NB4 (cell line): ENCODE measurements around the gene STARD13.

ENCODE experiments used
- DNase-seq: peaks from one replicate; pipeline ENCODE4 v3.0.0; 2010; ENCODE audit warnings: low read depth
- H3K4me3 ChIP-seq: one replicate; pipeline ENCODE4 v1.5.1; 2011; ENCODE audit warnings: mild to moderate bottlenecking, low read depth, low read length, moderate library complexity
- CTCF ChIP-seq: IDR thresholded peaks from one replicate; pipeline ENCODE4 v1.5.1; 2012; ENCODE audit warnings: low read depth, low read length
- MAX ChIP-seq: IDR thresholded peaks from 2 replicates; pipeline ENCODE4 v1.6.1; 2011; ENCODE audit warnings: low read depth, low read length
- MYC ChIP-seq: IDR thresholded peaks from 2 replicates; pipeline ENCODE4 v1.6.1; 2011; ENCODE audit warnings: low read depth, low read length
- POLR2A ChIP-seq: IDR thresholded peaks from 2 replicates; pipeline ENCODE4 v1.6.1; 2011; ENCODE audit warnings: mild to moderate bottlenecking; ENCODE audit not compliant: insufficient read length; ENCODE audit errors: extremely low read depth

STARD13 gene

GRCh38 chr13:33303855-33304597 lies 18.5 kb upstream of the STARD13 start:
- no peak for DNase-seq
- no peak overlapping the region for H3K4me3 ChIP-seq
- TF ChIP-seq MAX: no peak
- TF ChIP-seq POLR2A: no peak
- no peak for TF ChIP-seq MYC
- TF ChIP-seq CTCF: no peak

DNA sequence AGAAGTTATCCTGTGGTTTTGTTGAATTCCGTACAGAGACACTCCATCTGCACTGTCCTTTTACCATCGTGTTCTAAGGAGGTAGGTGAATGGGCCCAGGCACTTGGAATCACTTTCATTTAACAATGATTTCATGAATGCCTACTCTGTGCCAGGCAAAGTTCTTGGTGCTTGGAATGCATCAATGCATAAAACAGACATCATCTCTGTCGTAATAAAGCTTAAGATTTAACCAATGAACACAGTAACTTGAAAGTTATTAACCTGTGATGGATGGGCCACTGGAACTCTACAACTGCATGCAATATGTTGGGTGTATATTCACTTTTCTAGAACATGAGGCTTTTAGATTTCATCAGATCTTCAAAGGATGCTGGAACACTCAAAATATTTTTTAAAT lies 14.1 kb upstream of the STARD13 start:
- TF ChIP-seq CTCF: no peak
- no peak for TF ChIP-seq MAX
- no peak for TF ChIP-seq MYC
- no peak for TF ChIP-seq POLR2A
- H3K4me3 ChIP-seq: no peak overlapping the region
- DNase-seq: no peak

DNA sequence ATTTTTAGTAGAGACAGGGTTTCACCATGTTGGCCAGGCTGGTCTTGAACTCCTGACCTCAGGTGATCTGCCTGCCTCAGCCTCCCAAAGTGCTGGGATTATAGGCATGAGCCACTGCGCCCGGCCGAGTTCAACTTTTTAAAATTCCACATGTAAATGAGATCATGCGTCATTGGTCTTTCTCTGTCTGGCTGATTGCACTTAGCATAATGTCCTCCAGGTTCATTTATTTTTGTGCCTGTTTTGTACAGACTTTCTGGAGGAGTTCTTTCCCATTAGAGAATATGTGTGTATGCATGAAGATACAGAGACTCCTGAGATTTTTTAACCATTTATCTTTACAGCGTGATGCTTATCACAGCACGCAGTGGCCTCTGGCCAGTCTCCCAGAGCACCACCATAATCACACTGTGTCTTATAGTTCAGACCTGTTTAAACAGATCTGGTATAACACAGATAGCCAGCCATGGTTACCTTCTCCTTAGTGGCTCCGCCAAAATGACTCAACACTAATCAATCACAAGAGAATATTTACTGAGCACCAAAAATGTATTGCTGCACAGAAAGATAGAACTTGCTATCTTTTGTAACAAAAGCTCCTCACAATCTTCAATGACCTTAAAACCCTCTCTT lies 11.4 kb upstream of the STARD13 start:
- no peak for TF ChIP-seq MYC
- H3K4me3 ChIP-seq: no peak overlapping the region
- DNase-seq: no peak

DNA sequence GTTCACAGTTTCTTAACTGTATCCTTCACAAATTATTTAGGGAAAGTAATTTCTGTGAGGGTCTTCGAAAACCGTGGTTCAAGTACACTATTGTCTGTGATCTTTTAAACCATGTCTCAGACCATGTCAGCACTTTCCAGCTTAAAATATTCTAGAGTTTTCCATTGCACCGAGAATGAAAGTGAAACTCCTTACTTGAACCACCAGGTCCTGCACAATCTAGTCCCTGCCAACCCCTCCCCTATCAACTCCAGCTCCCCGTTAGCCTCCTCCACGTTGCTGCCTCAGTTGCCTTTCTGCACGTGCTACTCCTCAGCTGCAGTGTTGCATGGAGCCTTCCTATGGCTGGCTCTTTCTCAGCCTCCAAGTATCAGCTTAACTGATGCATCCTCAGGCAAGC lies 7.2 kb upstream of the STARD13 start:
- DNase-seq: no peak
- TF ChIP-seq POLR2A: no peak
- no peak for TF ChIP-seq CTCF
- no peak for TF ChIP-seq MAX
- TF ChIP-seq MYC: no peak
- H3K4me3 ChIP-seq: no peak overlapping the region

- no peak overlapping the region for H3K4me3 ChIP-seq
- TF ChIP-seq MYC: no peak
- TF ChIP-seq CTCF: no peak
- no peak for TF ChIP-seq MAX
- TF ChIP-seq POLR2A: no peak
- DNase-seq: no peak
These were observed 4.9 kb upstream of the STARD13 start for GRCh38 chr13:33290421-33290965.

DNA sequence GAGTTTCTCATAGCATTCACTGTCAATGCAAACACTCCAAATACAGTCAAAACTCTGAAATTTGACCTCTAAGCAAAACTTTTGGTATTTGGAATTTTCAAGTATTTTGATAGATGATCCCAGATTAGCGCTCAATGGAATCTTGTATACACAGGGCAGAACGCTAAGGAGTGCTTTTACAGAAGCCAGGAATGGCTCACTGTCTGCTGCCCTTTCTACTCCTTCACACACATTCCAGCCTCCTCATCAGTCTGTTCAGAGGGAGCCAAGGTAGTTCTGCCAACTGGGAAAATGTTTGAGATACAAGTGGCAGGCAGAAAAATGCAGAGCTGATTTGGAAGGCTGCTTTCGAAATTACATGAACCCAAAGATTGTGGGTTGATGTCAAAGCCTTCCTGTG lies 4.4 kb upstream of the STARD13 start:
- DNase-seq: no peak
- H3K4me3 ChIP-seq: no peak overlapping the region
- no peak for TF ChIP-seq POLR2A
- TF ChIP-seq MYC: no peak
